Neural progenitor cell (in vitro differentiated cells): Measurements from ENCODE around the gene CTSE.

Source experiments
- CTCF ChIP-seq: fragments of 200-600 bp; sonication (generic); IDR thresholded peaks from 2 replicates; pipeline ENCODE4 v1.5.1; 2017; ENCODE audit warnings: antibody characterized with exemption, mild to moderate bottlenecking
- EZH2phosphoT487 ChIP-seq: fragments of 200-600 bp; sonication (generic); IDR thresholded peaks from 2 replicates; pipeline ENCODE4 v1.6.1; 2017; ENCODE audit warnings: antibody characterized with exemption

- no peak for TF ChIP-seq CTCF
- no peak for TF ChIP-seq EZH2phosphoT487
These were observed 42.9 kb upstream of the CTSE start for GRCh38 chr1:206066479-206067171.
